ENCODE results near the gene CPSF4L.

Gene CPSF4L

GRCh38 chr17:73288534-73289302 is 27.0 kb upstream of the CPSF4L start:
- TF ChIP-seq POLR2AphosphoS5 (IDR thresholded peaks at IDR 0.05; ENCODE audit: low read depth), result no peak
- TF ChIP-seq CTCF (IDR thresholded peaks at IDR 0.05; ENCODE audit: insufficient read depth, low read length), result no peak
- no peak for TF ChIP-seq GABPA (IDR thresholded peaks at IDR 0.05; ENCODE audit: low read depth)
- TF ChIP-seq SPI1 (IDR thresholded peaks at IDR 0.05; ENCODE audit: borderline replicate concordance, low read depth), result no peak
- no peak for TF ChIP-seq REST (IDR thresholded peaks at IDR 0.05; ENCODE audit: insufficient replicate concordance, low read depth)
- no peak overlapping the region for H3K27ac ChIP-seq (replicated peaks)
- DNase-seq (ENCODE audit: low read depth in 1 of 2, low spot score in 1 of 2), result no peak
- H3K4me3 ChIP-seq (replicated peaks; ENCODE audit: insufficient read depth, low read length), result no peak overlapping the region
- H3K27me3 ChIP-seq (ENCODE audit: insufficient read depth, poor library complexity, severe bottlenecking), result no peaks in the 10 kb centered on the region

GRCh38 chr17:73286863-73287296 is 25.2 kb upstream of the CPSF4L start:
- Histone ChIP-seq H3K27me3 (ENCODE audit: insufficient read depth, poor library complexity, severe bottlenecking) (no peaks in the 10 kb centered on the region), H3K27ac (replicated peaks) (no peak overlapping the region), H3K4me3 (replicated peaks; ENCODE audit: insufficient read depth, low read length) (no peak overlapping the region)
- no peak for DNase-seq (ENCODE audit: low read depth in 1 of 2, low spot score in 1 of 2)
- TF ChIP-seq CTCF (IDR thresholded peaks at IDR 0.05; ENCODE audit: insufficient read depth, low read length) (no peak), GABPA (IDR thresholded peaks at IDR 0.05; ENCODE audit: low read depth) (no peak), POLR2AphosphoS5 (IDR thresholded peaks at IDR 0.05; ENCODE audit: low read depth) (no peak), REST (IDR thresholded peaks at IDR 0.05; ENCODE audit: insufficient replicate concordance, low read depth) (no peak), SPI1 (IDR thresholded peaks at IDR 0.05; ENCODE audit: borderline replicate concordance, low read depth) (no peak)

- TF ChIP-seq REST (IDR thresholded peaks at IDR 0.05; ENCODE audit: insufficient replicate concordance, low read depth) (no peak), CTCF (IDR thresholded peaks at IDR 0.05; ENCODE audit: insufficient read depth, low read length) (no peak), SPI1 (IDR thresholded peaks at IDR 0.05; ENCODE audit: borderline replicate concordance, low read depth) (no peak), GABPA (IDR thresholded peaks at IDR 0.05; ENCODE audit: low read depth) (no peak), POLR2AphosphoS5 (IDR thresholded peaks at IDR 0.05; ENCODE audit: low read depth) (no peak)
- no peak for DNase-seq (ENCODE audit: low read depth in 1 of 2, low spot score in 1 of 2)
- Histone ChIP-seq H3K4me3 (replicated peaks; ENCODE audit: insufficient read depth, low read length) (no peak overlapping the region), H3K27me3 (ENCODE audit: insufficient read depth, poor library complexity, severe bottlenecking) (no peaks in the 10 kb centered on the region), H3K27ac (replicated peaks) (no peak overlapping the region)
Observed at GRCh38 chr17:73285916-73286862, 24.5 kb upstream of the CPSF4L start.

Data from HL-60 (cell line).